ENCODE data around the gene STS.

- no peak for TF ChIP-seq POLR2A (IDR thresholded peaks at IDR 0.05; ENCODE audit: control extremely low read depth in 1 of 2, low read depth in 2 of 2, low read length in 2 of 2)
- TF ChIP-seq EZH2 (IDR thresholded peaks at IDR 0.05; ENCODE audit: low read depth, low read length, severe bottlenecking), result no peak
- no peak for TF ChIP-seq SP4 (IDR thresholded peaks at IDR 0.05; ENCODE audit: low read length)
- TF ChIP-seq, protein P1, sequence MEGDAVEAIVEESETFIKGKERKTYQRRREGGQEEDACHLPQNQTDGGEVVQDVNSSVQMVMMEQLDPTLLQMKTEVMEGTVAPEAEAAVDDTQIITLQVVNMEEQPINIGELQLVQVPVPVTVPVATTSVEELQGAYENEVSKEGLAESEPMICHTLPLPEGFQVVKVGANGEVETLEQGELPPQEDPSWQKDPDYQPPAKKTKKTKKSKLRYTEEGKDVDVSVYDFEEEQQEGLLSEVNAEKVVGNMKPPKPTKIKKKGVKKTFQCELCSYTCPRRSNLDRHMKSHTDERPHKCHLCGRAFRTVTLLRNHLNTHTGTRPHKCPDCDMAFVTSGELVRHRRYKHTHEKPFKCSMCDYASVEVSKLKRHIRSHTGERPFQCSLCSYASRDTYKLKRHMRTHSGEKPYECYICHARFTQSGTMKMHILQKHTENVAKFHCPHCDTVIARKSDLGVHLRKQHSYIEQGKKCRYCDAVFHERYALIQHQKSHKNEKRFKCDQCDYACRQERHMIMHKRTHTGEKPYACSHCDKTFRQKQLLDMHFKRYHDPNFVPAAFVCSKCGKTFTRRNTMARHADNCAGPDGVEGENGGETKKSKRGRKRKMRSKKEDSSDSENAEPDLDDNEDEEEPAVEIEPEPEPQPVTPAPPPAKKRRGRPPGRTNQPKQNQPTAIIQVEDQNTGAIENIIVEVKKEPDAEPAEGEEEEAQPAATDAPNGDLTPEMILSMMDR (IDR thresholded peaks at IDR 0.05; ENCODE audit: control extremely low read depth in 1 of 3, insufficient read depth in 1 of 3, low read depth in 1 of 3, low read length in 3 of 3), result no peak
- TF ChIP-seq RAD21 (IDR thresholded peaks at IDR 0.05 in 1 of 2, conservative IDR thresholded peaks at IDR 0.05 in 1 of 2; ENCODE audit: low read depth in 2 of 2, low read length in 2 of 2), result no peak
Observed at GRCh38 chrX:7133050-7133440, 14.5 kb upstream of the STS start.
